Daoy (cell line): Measurements from ENCODE around the gene USP10. TPM values are rescaled to one million over a fixed set of nuclear protein-coding genes. Genes with fewer than 3 reads are reported as not detected.

ENCODE experiments used
- DNase-seq: peaks from one replicate; pipeline ENCODE4 v3.0.0-alpha.2; 2015; ENCODE audit warnings: low read depth
- total RNA-seq: library from RNA; depleted of rRNA; stranded (reverse); fragments of >200 nt; shearing (Covaris generic); gene quantifications from 2 replicates; pipeline ENCODE4 v1.2.3, GENCODE V29; 2014

USP10 gene
- total RNA-seq, 1 experiment from 2014 or later: 38.3 TPM

DNA sequence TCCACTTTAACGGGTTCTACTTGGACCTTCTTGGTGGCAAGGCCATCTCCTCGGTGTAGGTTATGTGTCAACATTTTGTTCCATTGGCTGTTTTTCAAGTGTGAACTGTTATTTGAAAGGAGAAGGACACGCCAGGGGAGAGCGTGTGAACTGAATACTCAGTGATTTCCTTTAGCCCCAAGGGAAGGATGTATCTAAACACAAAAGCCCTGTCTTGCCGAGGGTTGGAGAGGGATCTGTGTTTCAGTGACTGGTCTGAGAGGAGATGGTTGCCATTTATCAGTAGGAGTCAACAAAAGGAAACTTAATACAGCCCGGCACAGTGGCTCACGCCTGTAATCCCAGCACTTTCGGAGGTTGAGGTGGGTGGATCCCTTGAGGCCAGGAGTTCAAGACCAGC, 50.0 kb downstream of the USP10 start:
- no peak for DNase-seq

DNA sequence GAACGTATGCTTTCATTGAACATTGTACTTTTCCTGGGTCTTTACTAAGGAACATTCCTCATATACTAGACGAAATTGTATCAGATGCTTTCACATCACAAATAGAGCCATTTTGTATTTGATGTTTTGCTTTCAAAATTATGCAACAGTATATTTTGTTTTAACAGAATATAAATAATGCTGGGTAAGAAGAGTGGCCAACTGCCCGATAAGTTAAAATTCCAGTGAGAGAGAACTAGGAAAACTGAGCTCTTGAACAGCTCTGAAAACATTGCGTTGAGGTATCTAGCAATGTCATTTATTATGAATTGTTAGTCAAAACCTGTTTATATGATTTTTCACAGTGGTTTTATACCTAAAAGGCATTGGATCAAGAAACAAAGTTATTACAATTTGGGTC, 50.8 kb downstream of the USP10 start:
- no peak for DNase-seq

DNA sequence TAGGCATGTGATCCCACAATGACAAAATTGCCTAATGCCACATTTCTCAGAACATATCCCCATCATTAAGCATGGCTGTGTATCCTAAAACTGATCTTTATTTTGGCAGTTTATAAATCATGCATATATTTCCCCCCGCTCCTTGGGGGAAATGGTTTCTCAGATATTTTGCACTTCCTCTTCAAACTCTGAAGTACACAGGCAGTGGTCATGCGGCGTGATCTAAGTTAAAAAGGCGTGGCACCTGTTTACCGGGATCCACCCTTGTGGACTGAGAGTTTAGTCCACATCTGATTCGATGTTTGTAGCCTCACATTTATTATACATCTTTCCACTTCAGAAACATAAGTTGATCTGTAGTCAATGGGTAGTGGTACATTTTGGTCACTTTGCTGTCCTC, 51.4 kb downstream of the USP10 start:
- DNase-seq: no peak

DNA sequence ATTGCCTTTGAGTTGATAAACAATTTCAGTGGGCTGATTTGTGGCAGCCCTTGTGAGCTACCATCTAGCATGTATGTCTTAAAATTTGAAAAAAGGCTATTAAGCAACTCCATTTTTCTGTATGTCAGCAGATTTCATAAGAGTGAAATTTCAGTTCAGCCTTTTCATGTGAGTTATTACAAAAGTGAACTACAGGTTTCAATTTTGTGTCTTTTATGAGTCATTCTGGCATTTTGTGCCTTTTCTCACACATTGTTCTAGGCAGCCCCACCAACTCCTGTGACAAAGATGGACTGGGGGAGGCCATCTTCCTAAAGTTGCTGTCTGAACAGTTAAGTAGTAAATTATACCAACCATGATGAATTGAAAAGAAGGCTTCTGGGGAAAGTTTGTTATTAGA, 52.1 kb downstream of the USP10 start:
- DNase-seq: no peak

DNA sequence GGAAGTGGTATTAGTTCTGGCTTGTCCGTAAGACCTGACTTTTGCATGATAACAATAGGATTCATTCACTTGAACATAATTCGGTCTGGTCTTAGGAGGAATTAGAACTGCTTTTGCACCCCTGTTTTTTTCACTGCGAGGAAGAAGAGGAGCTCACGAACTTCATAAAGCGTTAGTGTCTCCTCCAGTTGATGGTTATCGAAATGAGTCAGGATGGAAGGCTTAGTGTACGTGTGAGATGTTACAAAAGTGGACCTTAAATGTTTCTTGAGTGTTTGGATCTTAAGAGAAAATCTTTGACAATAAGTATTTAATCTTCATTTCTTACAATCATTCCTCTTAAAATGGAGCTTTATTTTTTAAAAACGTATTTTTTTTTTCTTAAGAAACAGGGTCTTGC, 52.8 kb downstream of the USP10 start:
- no peak for DNase-seq

DNA sequence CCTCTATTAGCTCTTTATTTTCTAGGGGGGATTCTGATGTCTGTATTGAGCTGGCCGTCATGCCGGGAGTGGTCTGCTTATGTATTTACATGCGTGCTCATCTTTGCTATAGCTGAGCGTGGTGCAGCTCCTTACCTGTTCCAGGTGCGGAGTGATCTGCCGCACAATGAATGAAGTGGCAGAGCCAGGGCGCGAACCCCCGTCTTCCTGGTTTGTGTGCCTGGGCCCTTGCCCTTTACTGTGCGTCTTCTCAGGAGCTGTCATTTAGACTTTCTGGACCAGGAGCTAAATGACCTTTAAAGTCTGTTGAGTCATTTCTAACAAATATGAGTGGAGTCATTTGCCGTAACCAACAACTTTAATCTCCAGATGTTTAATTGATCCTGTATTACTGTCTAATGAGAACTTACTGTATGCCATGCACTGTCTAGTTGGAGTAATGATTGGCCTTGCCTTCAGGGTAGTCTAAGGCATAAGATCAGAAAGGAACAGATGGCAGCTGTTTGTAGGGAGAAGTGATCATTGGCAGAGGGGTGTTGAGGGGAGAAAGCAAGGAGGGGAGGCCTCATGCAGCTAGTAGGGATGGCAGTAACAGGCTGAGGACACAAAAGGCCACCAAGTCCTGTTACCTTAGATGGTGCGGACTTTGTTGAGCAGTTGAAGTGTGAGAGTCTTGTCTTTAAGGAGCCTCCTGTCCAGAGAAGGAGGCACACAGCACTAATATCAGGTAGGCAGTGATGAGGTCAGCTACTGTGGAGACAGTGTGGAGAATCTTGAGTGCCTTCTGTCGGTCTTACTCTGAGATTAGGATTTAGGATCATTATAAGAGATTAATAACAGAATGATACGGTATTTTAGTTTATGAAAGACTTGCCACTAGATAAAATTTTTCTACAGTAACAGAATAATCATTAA, 53.9 kb downstream of the USP10 start:
- no peak for DNase-seq

DNA sequence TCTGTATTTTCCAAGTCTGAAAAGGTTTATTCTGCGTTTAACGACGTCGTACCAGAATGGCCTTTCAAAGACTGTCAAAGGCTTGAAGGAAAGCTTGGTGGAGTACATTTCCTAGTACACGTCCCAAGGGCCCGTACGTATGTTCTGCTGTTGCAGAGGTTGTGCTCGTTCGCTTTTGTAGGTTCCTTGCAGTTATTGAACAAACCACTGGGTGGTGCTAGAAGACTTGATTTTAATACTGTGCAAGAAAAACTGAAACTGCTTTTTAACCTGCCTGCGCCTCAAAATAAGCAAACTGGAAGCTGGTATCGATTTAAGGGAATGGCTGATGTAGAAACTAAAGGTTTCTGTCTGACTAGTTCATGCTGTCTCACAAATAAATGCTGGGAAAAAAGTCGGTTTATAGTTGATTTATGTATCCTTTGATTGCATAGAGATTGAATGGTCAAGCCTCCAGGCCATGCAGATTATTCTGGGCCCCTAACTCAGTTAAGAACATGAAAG, 54.6 kb downstream of the USP10 start:
- DNase-seq: peak; percentile 69

DNA sequence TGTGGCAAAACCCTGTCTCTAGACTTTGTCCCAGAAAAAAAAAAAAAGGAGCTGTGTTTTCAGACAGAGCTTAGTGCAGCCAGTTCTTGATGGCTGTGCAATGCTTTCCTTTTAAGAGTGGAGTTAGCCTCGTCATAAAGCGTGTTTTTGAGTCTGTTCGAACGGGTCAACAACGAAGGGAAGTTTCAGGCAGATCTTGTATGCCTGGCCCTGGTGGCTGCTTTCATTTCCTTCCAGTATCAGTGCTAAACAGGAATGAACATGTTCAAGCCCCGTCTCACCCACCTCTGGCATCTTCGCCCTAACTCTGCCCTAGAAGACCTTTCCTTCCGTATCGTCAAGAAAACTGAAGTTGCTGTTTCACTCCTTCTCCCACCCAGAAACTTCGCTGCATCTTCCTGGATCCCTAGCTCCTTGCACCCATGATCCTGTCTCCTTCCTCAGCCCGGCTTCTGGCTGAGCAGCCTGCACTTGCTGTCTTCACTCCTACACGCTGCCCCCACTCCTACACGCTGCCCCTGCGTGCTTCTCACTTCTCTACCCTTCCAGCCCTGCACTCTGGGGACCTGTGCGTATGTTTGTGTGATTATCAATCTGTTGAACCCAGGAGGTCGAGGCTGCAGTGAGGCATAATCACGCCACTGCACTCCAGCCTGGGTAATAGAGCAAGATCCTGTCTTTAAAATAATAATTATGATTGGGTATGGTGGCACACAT, 55.3 kb downstream of the USP10 start:
- no peak for DNase-seq

DNA sequence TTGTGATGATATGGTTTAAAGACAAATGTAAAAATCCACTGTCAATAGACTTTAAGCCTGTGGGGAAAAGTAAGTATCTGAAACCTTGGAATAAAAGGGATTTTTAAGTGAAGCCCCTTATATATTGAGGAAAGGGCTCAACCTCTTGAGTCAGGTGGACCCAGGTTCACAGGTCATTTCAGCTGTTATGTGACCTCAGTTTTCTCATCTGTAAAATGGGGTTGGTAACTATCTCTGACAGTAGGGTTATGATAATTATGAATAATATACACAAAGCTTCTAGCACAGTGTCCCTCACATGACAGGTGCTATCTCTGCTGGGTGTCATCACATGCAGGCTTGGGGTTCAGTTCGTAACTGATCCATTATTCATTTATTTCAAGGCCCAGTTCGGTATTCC, 57.0 kb downstream of the USP10 start:
- DNase-seq: no peak

DNA sequence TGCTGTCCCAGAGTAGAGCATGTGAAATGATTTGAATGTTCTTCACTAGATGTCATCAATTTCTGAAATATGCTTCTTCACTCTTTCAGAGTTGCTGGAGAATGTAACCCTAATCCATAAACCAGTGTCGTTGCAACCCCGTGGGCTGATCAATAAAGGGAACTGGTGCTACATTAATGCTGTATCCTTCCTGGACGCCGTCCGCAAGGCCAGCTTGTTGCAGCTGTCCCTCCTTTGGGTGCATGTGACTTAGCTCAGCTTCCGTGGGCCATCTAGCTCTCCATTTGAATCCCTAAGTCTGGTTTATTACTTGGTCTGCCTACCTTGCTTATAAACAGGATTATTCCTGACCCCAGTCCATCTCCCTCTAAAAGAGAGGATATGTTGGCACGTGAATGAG, 58.8 kb downstream of the USP10 start:
- DNase-seq: no peak

DNA sequence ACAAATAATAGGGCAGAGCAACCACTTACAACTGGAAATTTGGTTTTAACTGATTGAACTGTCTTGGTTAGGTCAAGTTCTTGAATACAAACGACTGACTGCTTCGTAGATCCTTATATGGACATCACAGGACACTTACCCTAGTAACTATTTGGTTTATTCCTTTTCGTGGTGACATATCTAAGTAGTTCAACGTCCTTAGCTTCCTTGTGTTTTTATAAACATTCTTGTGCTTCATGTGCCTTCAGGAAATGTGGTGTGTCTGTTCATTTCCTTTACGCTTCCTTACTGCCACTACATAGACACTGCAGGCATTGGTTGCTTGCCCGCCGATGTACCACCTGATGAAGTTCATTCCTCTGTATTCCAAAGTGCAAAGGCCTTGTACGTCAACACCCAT, 59.3 kb downstream of the USP10 start:
- no peak for DNase-seq

DNA sequence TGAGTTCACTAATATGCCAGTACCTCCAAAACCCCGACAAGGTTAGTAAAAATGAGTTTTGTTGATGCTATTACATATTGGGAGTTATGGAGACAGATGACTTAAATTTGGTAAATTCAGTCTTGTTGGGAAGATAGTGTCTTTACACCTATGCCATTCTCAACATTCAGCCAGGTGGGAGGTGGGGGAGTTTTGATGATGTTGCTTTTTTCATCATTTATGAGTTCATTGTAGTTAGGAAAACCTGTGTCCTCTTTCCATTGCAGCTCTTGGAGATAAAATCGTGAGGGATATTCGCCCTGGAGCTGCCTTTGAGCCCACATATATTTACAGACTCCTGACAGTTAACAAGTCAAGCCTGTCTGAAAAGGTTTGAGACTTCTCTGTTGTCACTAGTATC, 60.1 kb downstream of the USP10 start:
- no peak for DNase-seq

DNA sequence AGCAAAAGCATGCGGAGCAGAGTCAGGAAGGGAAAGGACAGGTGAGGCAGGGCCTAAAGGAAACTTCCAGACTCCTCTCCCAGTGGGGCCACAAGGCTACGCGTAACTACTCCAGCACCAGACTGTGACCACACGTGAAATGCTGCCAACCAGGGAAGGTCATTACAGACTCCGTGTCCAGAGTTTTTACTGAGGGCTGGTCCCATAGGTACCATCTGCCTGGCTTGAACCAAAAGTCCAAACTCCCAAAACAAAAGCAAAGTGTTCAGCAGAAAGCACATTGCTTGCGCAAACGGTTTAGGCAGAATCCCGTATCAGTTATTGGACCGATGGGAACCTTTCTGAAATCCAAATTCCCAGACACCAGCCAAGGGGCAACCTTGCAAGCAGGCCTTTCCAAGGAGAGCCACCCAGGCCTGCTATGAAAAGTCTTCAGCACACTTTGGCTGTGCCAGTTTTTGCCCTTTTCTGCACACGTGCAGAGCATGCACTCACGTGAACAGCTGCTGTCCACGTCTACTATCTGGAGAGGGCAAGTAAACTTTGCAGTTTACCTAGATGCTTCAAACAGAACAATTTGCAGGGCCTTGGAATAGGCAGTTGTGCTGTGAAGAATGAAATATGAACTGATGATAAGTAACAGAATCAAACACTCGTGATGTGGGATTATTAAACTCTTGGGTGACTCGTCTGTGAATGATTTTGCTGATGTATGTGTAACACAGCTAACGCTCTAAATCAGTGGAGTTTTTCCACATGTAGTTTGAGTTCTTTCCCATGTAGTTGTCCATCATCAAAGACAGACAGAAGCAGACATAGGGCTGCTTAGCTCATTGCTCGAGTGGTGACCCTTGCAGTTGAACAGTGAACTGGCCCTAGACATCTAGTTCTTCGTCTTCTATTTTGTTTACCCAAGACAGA, 61.9 kb downstream of the USP10 start:
- DNase-seq: no peak

DNA sequence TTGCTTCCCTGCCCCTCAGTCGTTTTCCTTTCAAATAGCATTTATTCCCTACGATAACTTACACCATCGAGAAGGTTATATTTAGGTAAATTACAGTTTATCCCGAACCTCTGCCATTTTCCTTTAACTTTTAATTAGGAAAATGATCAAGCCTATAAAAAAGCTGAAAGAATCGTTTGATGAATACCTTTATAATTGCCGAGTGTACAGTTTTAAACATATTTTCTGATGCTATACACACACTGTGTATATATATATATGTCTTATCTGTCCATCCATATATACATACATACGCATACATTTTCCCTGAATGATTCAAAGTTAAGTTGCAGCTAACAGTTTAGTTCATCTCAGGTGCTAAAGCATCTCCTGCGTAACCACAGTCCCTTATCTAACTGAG, 63.4 kb downstream of the USP10 start:
- no peak for DNase-seq

DNA sequence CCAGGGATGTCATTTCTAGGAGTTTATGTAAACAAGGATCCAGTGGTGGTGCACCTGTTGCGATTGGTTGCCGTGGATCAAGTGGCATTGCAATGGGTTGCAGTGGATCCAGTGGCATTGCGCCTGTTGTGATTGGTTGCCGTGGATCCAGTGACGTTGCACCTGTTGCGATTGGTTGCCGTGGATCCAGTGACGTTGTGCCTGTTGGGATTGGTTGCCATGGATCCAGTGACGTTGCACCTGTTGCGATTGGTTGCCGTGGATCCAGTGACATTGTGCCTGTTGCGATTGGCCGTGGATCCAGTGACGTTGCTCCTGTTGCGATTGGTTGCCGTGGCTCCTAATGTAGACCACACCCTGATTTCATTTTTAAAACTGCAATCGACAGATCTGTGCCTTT, 63.8 kb downstream of the USP10 start:
- no peak for DNase-seq

DNA sequence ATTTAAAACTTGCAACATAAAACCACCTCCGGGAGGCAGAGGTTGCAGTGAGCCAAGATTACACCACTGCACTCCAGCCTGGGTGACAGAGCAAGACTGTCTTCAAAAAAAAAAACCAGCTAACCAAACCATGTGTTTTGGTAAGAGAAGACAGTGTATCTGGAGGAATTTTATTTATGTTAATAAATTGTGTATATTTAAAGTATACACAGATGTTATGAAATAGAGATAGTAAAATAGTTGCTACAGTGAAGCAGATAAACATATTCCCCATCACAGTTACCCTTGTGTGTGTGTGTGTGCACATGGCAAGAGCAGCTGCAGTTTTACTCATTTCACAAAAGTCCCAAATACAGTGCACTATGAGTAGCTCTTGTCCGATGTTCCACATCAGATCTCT, 65.2 kb downstream of the USP10 start:
- DNase-seq: no peak

DNA sequence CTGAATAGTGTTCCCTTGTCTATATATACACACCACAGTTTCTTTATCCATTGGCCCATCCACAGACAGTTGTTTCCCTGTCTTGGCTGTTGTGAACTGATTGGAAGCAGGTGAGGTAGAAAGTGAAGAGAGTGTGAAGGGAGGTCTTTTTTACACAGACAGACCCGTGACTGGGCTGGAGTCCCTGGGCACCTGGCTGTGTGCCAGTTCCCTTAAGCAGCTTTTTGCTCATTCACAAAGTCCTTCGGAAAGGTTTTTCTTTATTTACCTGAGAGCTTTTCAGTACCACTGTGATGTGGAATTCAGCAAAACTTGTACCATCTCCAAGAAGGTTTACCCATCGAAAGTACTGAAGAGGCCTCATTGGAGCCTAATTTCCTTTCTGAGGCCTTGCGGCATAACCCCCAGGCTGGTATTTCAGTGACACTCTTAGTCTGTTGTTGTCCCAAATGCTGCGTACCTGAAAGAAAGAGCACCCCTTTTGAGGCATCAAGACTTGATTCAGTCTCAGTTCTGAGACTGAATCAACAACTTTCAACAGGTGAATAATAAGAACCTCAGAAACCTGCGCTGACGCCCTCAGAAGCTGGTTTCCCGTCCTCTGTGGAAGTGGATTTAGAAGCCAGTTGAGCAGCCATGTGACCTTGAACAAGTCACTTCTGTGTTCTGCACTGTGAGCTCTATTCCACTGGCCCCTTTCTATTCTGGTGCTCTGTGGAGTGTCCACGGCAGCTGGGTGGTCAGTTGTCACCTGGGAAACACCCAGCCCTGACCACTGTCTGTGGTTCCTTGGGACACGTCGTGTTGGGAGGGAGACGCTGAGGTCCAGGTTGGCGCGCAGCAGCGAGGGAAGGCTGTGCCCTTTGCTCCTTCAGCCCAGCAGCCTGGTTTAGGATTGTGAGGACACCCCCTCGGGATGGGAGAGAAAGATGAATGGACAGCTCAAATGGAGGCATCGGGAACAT, 66.1 kb downstream of the USP10 start:
- no peak for DNase-seq

DNA sequence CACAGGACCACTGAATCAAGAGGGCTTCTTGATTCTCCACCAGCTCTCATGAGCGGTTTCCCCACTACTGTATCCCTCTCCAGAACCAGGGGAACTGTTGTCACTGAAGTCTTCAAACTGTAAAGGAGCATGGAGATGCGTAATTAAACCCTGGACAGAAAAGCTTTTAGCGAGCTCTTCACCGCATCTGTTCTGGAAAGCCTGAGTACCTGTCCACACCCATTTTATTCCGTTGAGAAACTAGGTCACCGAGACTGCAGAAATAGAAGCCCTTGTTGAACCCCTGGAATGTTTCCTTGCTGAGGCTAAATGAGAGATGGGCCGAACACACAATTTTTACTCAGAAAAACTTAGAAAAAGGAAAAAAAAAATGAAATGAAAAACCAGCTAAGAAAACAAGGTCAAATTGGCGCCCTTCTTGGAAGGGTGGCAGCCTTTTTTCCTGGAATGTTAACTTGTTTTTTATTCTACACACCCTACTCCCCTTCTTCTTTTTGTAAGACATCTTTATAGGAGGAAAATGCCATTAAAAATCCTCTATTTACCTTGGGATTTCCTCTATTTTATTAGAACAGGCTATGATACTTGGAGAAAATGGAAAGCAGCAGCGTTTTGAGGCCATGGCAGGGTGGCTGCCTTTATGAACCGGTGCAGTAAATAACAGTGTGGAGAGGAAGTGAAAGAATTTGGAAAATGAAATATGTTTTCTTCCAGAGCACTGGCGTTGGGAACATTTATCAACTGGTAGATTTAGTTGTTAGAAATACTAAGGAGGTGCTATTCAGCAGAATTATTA, 67.4 kb downstream of the USP10 start:
- DNase-seq: no peak

DNA sequence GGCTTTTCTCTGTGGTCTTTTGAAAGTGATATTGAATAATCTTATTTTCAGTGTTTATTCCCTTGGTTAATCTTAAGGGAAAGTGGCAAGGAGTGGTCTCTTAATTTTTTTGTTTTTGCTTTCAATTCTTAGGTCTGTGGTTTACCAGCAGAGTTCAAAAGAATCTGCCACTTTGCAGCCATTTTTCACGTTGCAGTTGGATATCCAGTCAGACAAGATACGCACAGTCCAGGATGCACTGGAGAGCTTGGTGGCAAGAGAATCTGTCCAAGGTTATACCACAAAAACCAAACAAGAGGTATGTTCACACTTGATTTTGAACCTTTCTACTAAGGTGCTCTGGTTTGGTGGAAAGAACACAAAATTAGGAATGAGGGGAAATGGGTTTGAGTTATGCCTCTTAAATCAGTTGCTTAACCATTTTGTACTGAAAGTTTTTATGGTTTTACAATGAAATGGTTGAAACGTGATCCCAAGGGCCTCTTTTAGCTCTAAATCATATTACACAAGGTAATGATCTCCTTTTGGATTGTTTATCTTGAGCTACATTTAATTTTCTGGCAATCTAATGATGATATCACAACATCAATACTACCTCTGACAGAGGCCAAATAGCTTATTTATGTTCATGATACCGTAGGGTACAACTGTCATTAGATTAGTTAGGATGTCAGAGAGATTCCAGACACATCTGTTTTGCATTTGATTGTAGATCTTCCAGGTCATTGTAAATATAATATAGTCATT, 68.4 kb downstream of the USP10 start:
- no peak for DNase-seq
